Neural progenitor cell (in vitro differentiated cells): ENCODE measurements around the gene CLPTM1. TPM values are rescaled to one million over a fixed set of nuclear protein-coding genes. Genes with fewer than 3 reads are reported as not detected.

ENCODE experiments used
- DNase-seq: peaks from one replicate; pipeline ENCODE4 v3.0.0-alpha.2; 2016; ENCODE audit warnings: low spot score
- H2AFZ ChIP-seq: fragments of 200-600 bp; sonication (generic); replicated peaks from 2 replicates; pipeline ENCODE4 v1.6.1; 2016; ENCODE audit warnings: antibody characterized with exemption
- H3F3A ChIP-seq: fragments of 200-600 bp; sonication (generic); 2 replicates; pipeline ENCODE4 v1.6.1; 2016; ENCODE audit warnings: antibody characterized with exemption, low read depth
- H3K27ac ChIP-seq: fragments of 200-600 bp; sonication (generic); 2 replicates; pipeline ENCODE4 v1.5.1; 2016; ENCODE audit warnings: mild to moderate bottlenecking
- H3K27me3 ChIP-seq: fragments of 200-600 bp; sonication (generic); 2 replicates; pipeline ENCODE4 v1.6.1; 2016; ENCODE audit warnings: mild to moderate bottlenecking, moderate library complexity
- H3K36me3 ChIP-seq: fragments of 200-600 bp; sonication (generic); 2 replicates; pipeline ENCODE4 v1.5.1; 2016
- H3K4me1 ChIP-seq: fragments of 200-600 bp; sonication (generic); 2 replicates; pipeline ENCODE4 v1.6.1; 2016; ENCODE audit warnings: mixed run types
- H3K4me2 ChIP-seq: fragments of 200-600 bp; sonication (generic); 2 replicates; pipeline ENCODE4 v1.6.1; 2016
- H3K4me3 ChIP-seq: fragments of 200-600 bp; sonication (generic); 2 replicates; pipeline ENCODE4 v1.5.1; 2016
- H3K79me2 ChIP-seq: fragments of 200-600 bp; sonication (generic); 2 replicates; pipeline ENCODE4 v1.6.1; 2016; ENCODE audit warnings: low read depth
- H3K9ac ChIP-seq: fragments of 200-600 bp; sonication (generic); 2 replicates; pipeline ENCODE4 v1.6.1; 2016
- H3K9me3 ChIP-seq: fragments of 200-600 bp; sonication (generic); 2 replicates; pipeline ENCODE4 v1.5.1; 2016; ENCODE audit warnings: low read depth
- H4K20me1 ChIP-seq: fragments of 200-600 bp; sonication (generic); 2 replicates; pipeline ENCODE4 v1.6.1; 2016; ENCODE audit warnings: low read depth
- H3K27ac Mint-ChIP-seq: 3 replicates; pipeline ENCODE4 v1.8.0; 2021; ENCODE audit warnings: mixed read lengths
- H3K27me3 Mint-ChIP-seq: 2 replicates; pipeline ENCODE4 v1.8.0; 2022; ENCODE audit warnings: low read depth, mild to moderate bottlenecking, inconsistent platforms, moderate library complexity, mixed read lengths; ENCODE audit not compliant: insufficient read depth
- H3K36me3 Mint-ChIP-seq: 3 replicates; pipeline ENCODE4 v1.8.0; 2021; ENCODE audit warnings: mixed read lengths
- H3K4me1 Mint-ChIP-seq: 3 replicates; pipeline ENCODE4 v1.8.0; 2021; ENCODE audit warnings: mixed read lengths
- H3K4me3 Mint-ChIP-seq: 3 replicates; pipeline ENCODE4 v1.8.0; 2021; ENCODE audit warnings: mild to moderate bottlenecking, moderate library complexity, mixed read lengths
- H3K9me3 Mint-ChIP-seq: 3 replicates; pipeline ENCODE4 v1.8.0; 2020; ENCODE audit warnings: mixed read lengths
- EZH2 ChIP-seq: fragments of 200-600 bp; sonication (generic); IDR thresholded peaks from 2 replicates; pipeline ENCODE4 v1.6.1; 2017; ENCODE audit warnings: antibody characterized with exemption, mild to moderate bottlenecking, moderate library complexity
- EZH2phosphoT487 ChIP-seq: fragments of 200-600 bp; sonication (generic); IDR thresholded peaks from 2 replicates; pipeline ENCODE4 v1.6.1; 2017; ENCODE audit warnings: antibody characterized with exemption
- total RNA-seq: library from RNA; depleted of rRNA; stranded (reverse); fragments of >200 nt; gene quantifications from 2 replicates; pipeline ENCODE4 v1.2.3, GENCODE V29; 2015; ENCODE audit warnings: low replicate concordance
- TF ChIP-seq, protein P1 (sequence below): fragments of 200-600 bp; sonication (generic); IDR thresholded peaks from 2 replicates; pipeline ENCODE4 v1.5.1; 2017; ENCODE audit warnings: antibody characterized with exemption, mild to moderate bottlenecking

CLPTM1 gene
- total RNA-seq, 1 donor from 2014 or later = 12.1 TPM

DNA sequence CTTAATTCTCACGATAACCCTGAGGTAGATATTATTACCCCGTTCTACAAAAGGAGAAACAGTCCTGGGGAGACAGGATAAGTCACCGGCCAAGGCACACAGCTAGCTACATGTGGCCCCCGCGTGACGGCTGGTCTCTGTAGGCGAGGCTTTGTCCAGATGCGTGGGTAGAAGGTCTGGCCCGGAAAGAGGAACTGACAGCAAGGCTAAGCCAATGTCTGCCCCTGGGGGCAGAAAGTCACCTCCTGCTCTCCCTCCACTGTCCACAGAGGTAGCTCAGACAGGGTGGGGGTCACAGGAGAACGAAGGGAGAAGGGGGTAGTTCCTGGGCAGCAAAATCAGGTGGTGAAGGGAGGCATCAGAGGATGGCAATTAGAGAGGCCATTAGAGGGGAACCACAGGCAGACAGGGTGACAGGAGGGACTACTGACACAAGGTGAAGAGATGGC lies 11.4 kb upstream of the CLPTM1 start:
- Mint-ChIP-seq H3K4me1 (no peaks in the 10 kb centered on the region), H3K36me3 (no peaks in the 10 kb centered on the region), H3K9me3 (no peaks in the 10 kb centered on the region), H3K4me3 (no peak overlapping the region), H3K27me3 (peaks cover 4% of the 10 kb centered on the region), H3K27ac (no peak overlapping the region)
- Histone ChIP-seq H3K27ac (no peak overlapping the region), H3K36me3 (no peaks in the 10 kb centered on the region), H3K9ac (no peak overlapping the region), H3K9me3 (no peaks in the 10 kb centered on the region), H3K4me2 (no peak overlapping the region), H2AFZ (no peak overlapping the region), H3K4me1 (no peaks in the 10 kb centered on the region), H4K20me1 (no peaks in the 10 kb centered on the region), H3K27me3 (no peaks in the 10 kb centered on the region), H3F3A (no peaks in the 10 kb centered on the region), H3K79me2 (no peaks in the 10 kb centered on the region), H3K4me3 (no peak overlapping the region)
- DNase-seq = no peak
- TF ChIP-seq EZH2 = no peak
- TF ChIP-seq EZH2phosphoT487 = no peak
- TF ChIP-seq, protein P1, sequence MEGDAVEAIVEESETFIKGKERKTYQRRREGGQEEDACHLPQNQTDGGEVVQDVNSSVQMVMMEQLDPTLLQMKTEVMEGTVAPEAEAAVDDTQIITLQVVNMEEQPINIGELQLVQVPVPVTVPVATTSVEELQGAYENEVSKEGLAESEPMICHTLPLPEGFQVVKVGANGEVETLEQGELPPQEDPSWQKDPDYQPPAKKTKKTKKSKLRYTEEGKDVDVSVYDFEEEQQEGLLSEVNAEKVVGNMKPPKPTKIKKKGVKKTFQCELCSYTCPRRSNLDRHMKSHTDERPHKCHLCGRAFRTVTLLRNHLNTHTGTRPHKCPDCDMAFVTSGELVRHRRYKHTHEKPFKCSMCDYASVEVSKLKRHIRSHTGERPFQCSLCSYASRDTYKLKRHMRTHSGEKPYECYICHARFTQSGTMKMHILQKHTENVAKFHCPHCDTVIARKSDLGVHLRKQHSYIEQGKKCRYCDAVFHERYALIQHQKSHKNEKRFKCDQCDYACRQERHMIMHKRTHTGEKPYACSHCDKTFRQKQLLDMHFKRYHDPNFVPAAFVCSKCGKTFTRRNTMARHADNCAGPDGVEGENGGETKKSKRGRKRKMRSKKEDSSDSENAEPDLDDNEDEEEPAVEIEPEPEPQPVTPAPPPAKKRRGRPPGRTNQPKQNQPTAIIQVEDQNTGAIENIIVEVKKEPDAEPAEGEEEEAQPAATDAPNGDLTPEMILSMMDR = no peak

DNA sequence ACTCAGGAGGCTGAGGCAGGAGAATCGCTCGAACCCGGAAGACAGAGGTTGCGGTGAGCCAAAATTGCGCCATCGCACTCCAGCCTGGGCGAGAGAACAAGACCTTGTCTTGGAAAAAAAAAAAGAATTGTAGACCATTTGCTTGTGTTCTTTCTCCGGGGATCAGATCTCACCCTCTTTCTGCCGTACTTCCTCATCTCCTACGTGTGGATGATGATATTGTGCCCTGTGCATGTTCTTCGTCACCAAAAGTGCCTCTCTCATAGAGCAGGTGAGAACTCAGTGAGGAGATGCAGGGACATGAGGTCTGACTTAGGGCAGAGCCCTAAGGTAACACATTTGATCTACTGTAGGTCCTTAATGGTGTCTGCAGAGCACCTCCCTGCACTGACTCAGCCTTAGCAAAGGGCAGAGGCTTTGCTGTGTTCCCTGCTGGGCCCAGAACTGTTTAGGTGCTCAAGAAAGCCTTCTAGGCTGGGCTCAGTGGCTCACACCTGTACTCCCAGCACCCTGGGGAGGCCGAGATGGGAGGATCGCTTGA lies 8.1 kb upstream of the CLPTM1 start:
- no peaks in the 10 kb centered on the region for H3K36me3 ChIP-seq
- peaks cover 3% of the 10 kb centered on the region for H3K4me1 Mint-ChIP-seq
- H3K27me3 Mint-ChIP-seq = no peaks in the 10 kb centered on the region
- no peak overlapping the region for H3K4me3 ChIP-seq
- H3K27ac ChIP-seq = no peak overlapping the region
- no peaks in the 10 kb centered on the region for H3K9me3 Mint-ChIP-seq
- H3K9me3 ChIP-seq = no peaks in the 10 kb centered on the region
- DNase-seq = no peak
- peaks cover 5% of the 10 kb centered on the region for H3F3A ChIP-seq
- no peaks in the 10 kb centered on the region for H3K4me1 ChIP-seq
- H3K27me3 ChIP-seq = no peaks in the 10 kb centered on the region
- no peak overlapping the region for H3K4me3 Mint-ChIP-seq
- H3K79me2 ChIP-seq = no peaks in the 10 kb centered on the region
- TF ChIP-seq, protein P1 = no peak
- TF ChIP-seq EZH2 = no peak
- no peak for TF ChIP-seq EZH2phosphoT487
- H3K4me2 ChIP-seq = no peak overlapping the region
- H3K36me3 Mint-ChIP-seq = peaks cover 1% of the 10 kb centered on the region
- peak overlapping the region; percentile 9 for H3K27ac Mint-ChIP-seq
- no peak overlapping the region for H2AFZ ChIP-seq
- H4K20me1 ChIP-seq = no peaks in the 10 kb centered on the region
- H3K9ac ChIP-seq = no peak overlapping the region

DNA sequence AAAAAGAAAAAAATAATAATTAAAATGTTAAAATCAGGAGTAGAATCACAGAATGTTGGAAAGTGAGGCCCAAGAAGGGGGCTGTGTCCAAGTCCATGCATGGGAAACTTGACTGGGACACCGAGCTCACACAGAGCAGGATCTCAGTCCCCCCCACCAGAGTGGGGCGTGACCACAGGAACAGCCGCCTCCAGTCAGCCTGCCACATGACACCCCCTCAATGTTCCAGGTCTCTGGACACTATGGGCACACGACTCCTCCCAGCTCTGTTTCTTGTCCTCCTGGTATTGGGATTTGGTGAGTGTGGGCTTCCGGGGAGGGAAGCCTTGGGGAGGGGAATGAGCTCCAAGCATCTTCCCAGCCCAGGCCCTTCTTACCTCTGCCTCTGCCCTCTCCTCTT lies 6.9 kb upstream of the CLPTM1 start:
- Histone ChIP-seq H3K36me3 (no peaks in the 10 kb centered on the region), H3K27me3 (no peaks in the 10 kb centered on the region), H3F3A (peaks cover 6% of the 10 kb centered on the region), H2AFZ (no peak overlapping the region), H3K4me1 (no peaks in the 10 kb centered on the region), H4K20me1 (no peaks in the 10 kb centered on the region), H3K79me2 (no peaks in the 10 kb centered on the region), H3K4me2 (no peak overlapping the region), H3K27ac (no peak overlapping the region), H3K4me3 (no peak overlapping the region), H3K9me3 (no peaks in the 10 kb centered on the region), H3K9ac (no peak overlapping the region)
- H3K4me3 Mint-ChIP-seq = no peak overlapping the region
- peak overlapping the region; percentile 69 for H3K27ac Mint-ChIP-seq
- TF ChIP-seq EZH2phosphoT487 (no peak), EZH2 (no peak)
- TF ChIP-seq, protein P1 = no peak
- no peak for DNase-seq
- no peaks in the 10 kb centered on the region for H3K9me3 Mint-ChIP-seq
- H3K4me1 Mint-ChIP-seq = peaks cover 3% of the 10 kb centered on the region
- H3K27me3 Mint-ChIP-seq = no peaks in the 10 kb centered on the region
- peaks cover 1% of the 10 kb centered on the region for H3K36me3 Mint-ChIP-seq
